GM18508 (cell line): ENCODE data around the gene HSBP1L1.

ENCODE experiments used
- ATAC-seq: cut with Tn5 transposase; IDR thresholded peaks from one replicate; pipeline ENCODE4 v1.9.1; 2021; ENCODE audit warnings: moderate number of reproducible peaks; ENCODE audit not compliant: insufficient read depth, unreplicated experiment

The HSBP1L1 gene

GRCh38 chr18:79964330-79965118 is at the start of gene HSBP1L1:
TSS of gene HSBP1L1 (plus strand) at chr18:79964643. CDS start at chr18:79964736, 93 bp downstream.
- ATAC-seq: peak; percentile 53

- no peak for ATAC-seq
Observed at GRCh38 chr18:79915161-79916127, 49.0 kb upstream of the HSBP1L1 start.

- no peak for ATAC-seq
Observed at GRCh38 chr18:79916128-79916494, 48.3 kb upstream of the HSBP1L1 start.

- ATAC-seq: no peak
Observed at GRCh38 chr18:79916546-79917168, 47.8 kb upstream of the HSBP1L1 start.

- ATAC-seq: no peak
Observed at GRCh38 chr18:79917169-79917852, 47.1 kb upstream of the HSBP1L1 start.

- ATAC-seq: no peak
Observed at GRCh38 chr18:79917853-79918614, 46.4 kb upstream of the HSBP1L1 start.

GRCh38 chr18:79918615-79919011 is 45.8 kb upstream of the HSBP1L1 start:
- no peak for ATAC-seq

GRCh38 chr18:79919089-79919488 is 45.4 kb upstream of the HSBP1L1 start:
- ATAC-seq: no peak

GRCh38 chr18:79921984-79922965 is 42.2 kb upstream of the HSBP1L1 start:
- ATAC-seq: no peak

- no peak for ATAC-seq
Observed at GRCh38 chr18:79922971-79923411, 41.5 kb upstream of the HSBP1L1 start.

GRCh38 chr18:79923896-79924585 is 40.4 kb upstream of the HSBP1L1 start:
- ATAC-seq: no peak

GRCh38 chr18:79924814-79925731 is 39.4 kb upstream of the HSBP1L1 start:
- ATAC-seq: no peak

- ATAC-seq: no peak
Observed at GRCh38 chr18:79926306-79926705, 38.1 kb upstream of the HSBP1L1 start.

GRCh38 chr18:79926715-79927606 is 37.5 kb upstream of the HSBP1L1 start:
- ATAC-seq: no peak
